NCI-H1092 (cell line): ENCODE results near the gene EPC1.
A peak's percentile ranks its signal among the peaks of the same experiment; 100 is the strongest.
"Not testable (repeated sequence)": the region's sequence is repeated elsewhere in the genome, so short reads cannot be mapped to it uniquely, and the experiment has no call there.

Source experiments
- DNase-seq: peaks from one replicate; lab custom pipeline; 2025; lab: John Stamatoyannopoulos, UW

Gene EPC1, protein sequence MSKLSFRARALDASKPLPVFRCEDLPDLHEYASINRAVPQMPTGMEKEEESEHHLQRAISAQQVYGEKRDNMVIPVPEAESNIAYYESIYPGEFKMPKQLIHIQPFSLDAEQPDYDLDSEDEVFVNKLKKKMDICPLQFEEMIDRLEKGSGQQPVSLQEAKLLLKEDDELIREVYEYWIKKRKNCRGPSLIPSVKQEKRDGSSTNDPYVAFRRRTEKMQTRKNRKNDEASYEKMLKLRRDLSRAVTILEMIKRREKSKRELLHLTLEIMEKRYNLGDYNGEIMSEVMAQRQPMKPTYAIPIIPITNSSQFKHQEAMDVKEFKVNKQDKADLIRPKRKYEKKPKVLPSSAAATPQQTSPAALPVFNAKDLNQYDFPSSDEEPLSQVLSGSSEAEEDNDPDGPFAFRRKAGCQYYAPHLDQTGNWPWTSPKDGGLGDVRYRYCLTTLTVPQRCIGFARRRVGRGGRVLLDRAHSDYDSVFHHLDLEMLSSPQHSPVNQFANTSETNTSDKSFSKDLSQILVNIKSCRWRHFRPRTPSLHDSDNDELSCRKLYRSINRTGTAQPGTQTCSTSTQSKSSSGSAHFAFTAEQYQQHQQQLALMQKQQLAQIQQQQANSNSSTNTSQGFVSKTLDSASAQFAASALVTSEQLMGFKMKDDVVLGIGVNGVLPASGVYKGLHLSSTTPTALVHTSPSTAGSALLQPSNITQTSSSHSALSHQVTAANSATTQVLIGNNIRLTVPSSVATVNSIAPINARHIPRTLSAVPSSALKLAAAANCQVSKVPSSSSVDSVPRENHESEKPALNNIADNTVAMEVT

DNA sequence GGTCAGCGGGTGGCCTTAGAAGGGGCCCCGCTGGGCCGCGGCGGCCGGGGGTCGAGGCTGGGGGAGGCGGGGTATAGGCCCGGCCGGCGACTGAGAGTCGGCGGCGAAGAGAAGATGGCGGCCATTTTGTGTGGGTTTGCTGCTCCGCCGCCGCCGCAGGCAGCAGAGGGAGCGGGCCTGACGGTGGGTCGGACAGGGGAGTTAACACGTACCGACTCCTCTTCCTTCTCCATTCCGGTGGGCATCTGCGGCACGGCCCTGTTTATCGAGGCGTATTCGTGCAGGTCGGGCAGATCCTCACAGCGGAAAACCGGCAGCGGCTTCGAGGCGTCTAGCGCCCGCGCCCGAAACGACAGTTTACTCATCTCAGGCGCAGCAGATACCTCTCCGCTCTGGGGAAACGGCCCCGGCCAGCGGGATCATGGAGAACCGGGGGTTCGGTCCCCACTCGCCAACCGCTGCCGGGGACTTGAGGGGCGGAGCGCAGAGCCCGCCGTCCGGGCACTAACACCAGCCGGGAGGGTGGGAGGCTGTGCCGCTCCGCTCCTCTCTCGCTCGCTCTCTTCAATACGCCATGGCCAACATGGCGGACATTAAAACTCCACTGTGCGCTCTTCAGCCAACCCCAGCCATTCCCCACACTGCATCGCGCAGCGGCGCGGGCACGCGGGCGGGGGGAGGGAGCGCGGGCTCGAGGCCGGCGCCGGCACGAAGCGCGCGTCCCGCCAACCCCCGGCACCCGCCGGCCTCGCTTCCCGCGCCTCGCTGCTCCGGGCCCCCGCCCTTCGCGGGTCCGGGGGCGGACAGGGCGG lies at the start of gene EPC1:
Gene EPC1 (minus strand): TSS at position 608 of the 812 bp plus-strand sequence. CDS start 243 bp downstream, at position 365.
- peak; percentile 68 for DNase-seq

DNA sequence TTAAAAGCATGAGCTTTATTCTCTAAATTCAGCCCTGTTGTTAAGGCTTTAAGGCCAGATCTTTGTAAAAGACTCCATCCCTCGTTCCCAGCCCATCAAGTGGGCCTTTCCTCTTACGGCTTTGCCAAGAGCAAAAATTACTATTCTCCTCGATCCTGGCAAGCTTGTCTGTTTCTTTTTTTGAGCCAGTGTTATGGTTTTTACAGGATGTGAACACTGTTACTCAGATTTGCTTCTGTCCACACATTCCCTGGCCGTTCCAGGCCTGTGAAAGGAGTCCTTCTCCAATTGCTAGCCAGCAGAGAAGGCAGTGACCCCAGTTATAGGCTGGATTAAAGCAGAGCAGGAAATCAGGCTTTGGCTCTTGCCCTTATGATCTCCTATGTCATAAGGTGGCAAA lies 47.0 kb upstream of the EPC1 start:
- no peak for DNase-seq

DNA sequence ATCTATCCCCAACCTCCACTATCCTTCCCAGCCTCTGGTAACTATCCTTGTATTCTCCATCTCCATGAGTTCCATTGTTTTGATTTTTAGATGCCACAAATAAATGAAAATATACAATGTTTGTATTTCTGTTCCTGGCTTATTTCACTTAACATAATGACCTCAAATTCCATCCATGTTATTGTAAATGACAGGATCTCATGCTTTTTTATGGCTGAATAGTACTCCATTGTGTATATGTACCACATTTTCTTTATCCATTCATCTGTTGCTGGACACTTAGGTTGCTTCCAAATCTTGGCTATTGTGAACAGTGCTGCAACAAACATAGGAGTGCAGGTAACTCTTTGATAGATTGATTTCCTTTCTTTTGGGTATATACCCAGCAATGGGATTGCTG lies 45.3 kb upstream of the EPC1 start:
- not testable (repeated sequence) for DNase-seq

DNA sequence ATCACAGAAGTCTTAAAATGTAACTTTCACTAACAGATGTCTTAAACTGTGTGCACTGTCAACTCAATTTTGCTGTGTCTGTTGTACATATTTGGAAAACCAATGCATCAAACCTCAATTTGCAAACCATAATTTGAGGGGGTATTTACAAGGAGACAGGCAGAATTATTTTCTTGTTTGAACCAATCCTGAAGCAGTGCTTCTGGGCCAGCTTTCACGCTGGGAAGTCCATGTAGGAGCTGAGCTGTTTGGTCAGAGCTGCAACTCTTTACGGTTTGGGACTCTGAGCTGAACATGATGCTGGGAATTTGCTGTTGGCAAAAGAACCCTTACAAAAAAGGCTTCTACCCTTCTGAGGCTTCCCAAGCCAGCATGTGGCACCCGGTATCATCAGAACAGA lies 43.2 kb upstream of the EPC1 start:
- no peak for DNase-seq

DNA sequence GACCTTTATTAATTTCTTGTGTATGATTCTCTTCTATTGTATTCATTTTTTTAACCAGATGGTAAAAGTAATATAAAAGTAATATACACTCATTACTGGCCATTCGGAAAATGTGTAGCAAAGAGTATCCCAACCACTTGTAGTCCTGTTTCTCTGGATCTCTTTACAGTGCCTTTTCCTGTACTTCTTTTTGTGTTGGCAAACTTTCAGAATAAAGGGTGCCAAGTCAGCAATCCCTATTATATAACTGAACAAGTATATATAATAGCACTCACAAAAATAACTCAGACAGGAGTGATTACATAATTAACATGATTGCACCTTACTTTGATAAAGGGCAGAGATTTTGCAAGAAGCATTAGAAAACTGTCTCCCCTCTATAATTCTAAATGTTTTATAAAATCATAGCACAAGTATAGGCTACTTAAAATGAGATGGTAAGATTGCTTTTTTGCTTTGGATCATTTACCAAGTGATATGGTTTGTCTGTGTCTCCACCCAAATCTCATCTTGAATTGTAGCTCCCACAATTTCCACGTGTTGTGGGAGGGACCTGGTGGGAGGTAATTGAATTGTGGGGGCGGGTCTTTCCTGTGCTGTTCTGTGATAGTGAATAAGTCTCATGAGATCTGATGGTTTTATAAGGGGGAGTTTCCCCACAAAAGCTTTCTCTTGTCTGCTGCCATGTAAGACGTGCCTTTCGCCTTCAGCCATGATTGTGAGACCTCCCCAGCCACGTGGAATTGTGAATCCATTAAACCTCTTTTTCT lies 41.5 kb upstream of the EPC1 start:
- DNase-seq = no peak

DNA sequence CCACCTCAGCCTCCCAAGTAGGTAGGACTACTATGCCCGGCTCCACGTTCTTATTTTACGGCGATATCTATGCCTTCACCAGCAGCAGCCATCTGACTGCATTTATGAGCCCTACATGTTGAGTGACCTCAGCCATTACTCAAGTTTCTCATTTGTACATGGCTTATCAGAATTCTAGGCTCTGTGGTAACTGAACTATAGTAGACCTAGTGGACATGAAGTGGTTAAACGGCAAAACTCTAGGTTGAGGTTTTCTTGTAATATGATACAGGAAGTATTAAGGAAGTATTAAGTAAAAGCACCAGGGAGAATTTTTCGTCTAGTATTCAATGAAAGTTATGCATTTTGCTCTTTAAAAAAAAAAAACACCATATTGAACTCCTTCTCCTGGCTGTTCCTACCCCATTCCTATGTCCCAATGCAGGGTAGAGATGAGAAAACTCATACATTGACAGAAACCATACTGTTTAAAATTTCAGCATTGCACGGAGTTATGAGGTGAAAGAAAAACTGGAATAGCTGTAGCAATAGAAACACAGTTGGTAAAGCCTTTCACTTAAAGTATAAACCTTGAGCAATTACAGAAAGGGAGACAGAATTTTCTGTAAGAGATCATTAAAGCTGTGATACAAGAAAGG lies 39.8 kb upstream of the EPC1 start:
- no peak for DNase-seq

DNA sequence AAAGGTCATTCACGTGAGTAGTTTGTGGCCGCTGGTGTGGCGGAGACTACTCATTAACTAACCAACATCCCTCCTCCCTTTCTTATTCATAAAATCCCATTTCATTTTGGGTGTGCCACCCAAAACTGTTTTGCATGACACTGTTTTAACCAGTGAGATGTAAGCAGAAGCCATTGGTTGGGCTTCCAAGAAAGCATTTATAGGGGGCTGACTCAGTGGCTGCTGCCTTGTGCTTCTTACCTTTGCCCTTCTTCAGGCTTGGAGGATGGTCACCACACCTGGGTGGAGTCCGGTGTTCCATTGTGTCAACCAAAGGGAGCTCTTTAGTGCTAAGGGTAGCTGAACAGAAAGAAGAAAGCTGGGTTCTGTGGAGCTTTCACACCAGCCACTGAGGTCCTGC lies 37.2 kb upstream of the EPC1 start:
- no peak for DNase-seq

DNA sequence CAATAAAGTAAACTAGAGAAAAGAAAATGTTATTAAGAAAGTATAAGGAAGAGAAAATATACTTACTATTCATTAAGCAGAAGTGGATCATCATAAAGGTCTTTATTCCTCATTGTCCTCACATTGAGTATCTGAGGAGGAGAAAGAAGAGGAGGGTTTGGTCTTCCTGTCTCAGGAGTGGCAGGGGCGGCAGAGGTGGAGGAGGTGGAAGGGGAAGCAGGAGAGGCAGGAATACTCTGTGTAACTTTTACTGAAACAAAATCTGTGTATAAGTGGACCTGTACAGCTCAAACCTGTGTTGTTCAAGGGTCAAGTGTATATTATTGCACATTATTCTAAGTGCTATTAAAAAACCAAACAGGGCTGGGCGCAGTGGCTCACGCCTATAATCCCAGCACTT lies 34.2 kb upstream of the EPC1 start:
- DNase-seq = no peak

DNA sequence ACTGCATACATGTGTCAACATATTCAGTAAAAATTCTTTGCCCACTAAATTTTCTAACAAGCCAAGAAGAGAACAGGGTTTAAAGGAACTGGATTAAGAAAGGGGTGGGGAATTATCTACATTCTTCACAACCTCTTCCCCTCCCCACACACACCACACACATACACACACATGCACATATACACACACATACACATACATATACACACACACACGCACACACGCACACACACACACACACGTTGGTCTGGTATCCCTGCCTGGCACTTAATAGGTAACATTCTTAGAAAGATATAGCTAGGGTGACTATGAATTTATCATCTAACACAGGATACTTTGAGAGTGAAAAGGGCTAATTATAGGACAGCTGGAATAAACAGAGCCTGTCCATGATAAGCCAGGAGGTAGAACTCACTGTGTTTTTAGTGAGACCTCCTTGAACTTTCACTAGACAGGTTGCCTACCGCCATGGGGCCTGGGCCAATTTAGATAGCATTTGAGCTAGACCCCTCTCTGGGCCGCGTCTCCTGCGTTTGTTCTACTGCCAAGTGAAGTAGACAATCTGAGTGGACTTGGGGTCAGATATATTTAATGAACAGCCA lies 33.1 kb upstream of the EPC1 start:
- DNase-seq = no peak

DNA sequence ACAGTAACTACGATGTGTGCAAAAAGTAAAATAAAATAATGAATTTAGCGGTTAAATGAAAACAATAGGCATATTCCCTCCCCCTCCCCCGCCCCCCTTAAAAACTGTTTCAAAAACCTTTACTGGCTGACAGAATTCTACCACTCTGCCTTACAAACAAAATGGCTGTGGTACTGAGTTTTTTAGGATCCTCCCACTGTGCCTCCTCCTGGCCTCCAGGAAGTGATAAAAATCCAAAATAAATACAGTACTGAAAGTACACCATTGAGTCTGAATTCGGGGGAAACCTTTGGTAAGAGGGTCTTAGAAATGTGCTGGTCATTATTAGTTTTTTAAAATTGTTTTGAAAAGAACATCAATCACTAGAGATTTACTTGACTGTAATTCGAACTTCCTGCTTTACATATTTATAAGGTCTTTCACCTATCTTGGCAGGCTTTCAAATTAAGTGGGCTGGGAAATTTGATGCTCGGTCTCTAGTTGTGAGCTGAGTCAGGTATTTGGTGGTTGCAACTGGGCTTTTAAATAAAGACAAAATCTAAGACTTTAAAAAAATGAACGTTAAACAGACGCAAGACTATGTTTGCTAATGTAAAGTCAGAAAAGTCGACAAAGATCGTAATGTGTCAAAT lies 32.5 kb upstream of the EPC1 start:
- peak; percentile 37 for DNase-seq

DNA sequence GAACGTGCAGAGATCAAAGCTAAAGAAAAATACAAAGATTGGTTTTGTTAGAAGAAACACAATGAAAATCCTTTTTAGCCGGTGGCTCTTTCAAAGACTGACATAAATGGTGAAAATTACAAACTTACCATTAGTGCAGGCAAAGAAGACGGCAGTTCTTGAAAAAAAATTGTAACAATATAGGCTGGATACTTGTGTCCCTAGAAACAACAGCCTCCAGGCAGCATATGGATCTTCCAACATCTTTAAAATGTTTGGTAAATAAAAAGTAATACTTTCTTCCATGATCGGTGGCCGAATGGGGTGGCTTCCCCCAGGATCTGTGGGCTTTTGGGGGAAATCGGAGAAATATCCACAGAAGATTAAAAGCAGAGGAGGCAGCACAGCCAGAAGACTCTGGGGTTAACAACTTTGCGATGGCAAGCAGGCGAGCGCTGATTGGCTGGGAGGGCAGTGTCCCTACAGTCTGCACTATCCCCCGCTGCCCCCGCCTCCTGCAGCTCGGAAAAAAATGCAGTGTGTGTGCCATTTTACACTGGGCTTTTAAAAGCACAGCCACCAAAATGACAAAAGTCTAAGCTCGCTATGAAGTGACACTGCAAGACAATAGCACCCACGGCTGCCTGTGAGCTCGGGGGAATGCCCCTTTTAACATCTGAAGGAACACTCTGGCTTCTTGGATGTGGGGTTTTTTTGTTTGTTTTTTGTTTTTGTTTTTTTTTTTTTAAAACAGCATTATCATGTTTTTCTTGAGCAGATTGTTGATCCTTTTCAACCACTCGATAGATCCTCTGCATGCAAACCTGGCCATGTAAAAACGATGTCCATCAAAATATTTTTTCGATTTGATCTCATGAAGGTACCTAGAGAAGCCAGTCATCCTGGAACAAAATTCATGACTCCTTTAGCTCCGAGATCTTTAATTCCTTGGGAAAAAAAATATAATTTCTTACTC lies 31.7 kb upstream of the EPC1 start:
- peak; percentile 78 for DNase-seq

DNA sequence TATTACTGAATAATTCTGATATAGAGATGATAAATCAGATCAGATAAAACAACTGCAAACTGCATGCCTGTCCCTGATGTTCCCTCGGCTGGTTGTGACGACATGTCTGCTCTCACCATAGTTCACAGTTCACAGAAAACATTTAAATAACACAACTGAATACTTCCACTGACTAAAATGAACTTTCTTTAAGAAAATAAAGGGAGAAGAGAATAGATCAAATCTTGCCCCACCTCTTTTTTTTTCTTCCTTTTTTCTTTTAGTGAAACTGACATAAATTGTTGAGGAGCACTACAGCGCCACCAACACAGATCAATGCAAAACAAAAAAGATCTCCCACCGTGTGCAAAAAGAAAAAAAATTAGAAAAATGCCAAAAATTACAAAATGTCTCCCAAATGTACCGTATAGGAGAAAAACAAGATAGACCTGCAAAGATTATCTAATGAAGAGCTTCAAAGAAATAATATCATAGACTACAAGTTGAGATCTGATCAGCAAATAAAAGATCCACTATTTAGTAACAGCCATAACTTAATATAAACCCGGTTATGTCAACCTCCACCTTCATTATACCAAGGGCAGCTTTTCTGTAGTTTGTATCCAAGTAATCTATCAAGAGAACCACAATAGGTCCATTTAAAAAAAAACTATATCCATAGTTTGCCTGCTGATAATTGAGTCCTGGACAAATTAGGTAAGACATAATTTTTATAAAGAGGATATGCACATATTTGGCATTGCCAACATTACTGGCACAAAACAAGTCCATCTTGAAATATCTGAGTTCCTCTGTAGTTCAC lies 30.7 kb upstream of the EPC1 start:
- no peak for DNase-seq

DNA sequence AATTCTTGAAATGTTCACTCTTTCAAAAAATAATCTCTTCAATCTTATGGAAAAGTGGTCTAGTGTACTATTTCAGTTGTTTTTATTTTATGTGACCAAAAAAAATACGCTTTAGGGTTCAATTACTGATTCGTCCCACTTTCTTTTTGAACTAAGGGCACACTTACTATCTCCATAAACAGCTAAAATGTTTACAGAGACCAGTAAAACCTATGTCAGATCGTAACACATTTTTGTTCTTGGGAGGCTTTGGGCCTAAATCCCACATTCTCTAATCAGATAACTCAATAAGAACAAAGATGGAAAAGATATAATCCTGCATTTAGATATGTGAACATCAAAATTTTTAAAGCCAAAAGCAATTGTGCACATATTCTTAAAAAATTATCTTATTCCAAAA lies 29.8 kb upstream of the EPC1 start:
- no peak for DNase-seq

DNA sequence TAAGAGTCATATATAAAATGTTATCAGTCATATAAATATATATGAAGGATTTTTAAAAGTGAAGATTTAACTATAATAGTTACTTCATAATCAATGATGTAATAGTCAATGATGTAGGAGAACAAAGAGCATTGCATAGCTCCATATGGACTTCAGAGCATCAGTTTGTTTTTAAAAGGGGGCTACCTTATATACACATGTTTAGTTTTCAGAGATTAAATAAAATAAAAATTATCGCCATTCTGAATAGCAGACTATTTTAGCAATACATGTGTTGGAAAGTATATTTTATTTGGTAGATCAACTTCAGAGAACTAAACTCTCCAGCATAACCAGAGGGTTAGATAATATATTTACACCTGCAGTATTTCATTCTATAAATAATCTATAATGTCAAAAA lies 29.1 kb upstream of the EPC1 start:
- no peak for DNase-seq

DNA sequence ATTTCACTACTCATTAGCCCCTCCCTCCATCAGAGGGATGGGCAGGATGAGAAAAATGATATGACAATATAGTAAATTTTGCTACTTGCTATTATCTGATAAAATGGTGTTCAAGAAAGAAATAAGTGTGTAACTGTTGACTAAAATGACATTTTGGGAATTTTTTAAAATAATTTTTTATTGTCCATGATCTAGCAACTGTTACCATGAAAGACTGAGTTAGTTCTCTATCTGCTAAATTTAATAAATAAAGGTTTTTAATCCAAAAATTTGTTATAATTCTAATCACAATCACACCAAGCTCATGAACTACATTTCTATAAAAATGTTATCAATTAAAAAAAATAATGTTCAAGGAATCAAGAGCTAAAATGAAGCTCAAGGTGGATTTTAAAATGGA lies 28.7 kb upstream of the EPC1 start:
- no peak for DNase-seq

DNA sequence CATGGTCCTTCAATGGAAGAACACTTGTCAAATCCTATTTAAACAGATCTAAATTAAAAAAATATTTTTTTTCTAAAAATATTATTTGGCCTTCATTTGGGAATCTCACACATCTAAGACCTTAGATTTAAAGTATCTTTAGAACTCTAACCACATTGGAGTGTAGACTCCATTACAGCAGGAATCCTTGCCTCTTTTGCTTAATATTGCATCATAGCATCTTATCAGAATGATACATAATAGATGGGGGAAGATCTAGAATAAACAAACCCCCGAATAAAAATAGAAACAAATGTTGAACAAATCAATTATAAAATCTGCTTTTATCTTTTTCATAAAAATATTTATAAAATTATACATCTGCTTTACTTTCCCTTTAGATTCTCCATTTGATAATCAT lies 27.6 kb upstream of the EPC1 start:
- DNase-seq = no peak

DNA sequence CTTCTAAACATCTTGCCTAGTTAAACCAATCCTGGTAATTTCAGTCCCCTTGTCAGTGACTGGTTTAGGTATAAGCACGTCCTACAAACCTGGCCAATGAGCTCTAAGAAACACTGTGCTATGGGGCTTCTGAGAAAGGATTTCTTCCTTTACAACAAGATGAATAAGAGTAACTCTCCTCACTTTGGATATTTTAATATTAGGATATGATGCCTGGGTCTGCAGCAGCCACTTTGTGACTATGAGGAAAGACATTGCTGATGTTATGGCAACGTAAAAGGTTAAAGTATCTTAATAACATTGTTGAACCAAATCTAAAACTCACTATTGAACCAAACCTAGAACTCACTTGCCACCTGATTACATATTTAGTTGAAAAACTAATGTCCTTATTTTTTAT lies 26.5 kb upstream of the EPC1 start:
- no peak for DNase-seq

DNA sequence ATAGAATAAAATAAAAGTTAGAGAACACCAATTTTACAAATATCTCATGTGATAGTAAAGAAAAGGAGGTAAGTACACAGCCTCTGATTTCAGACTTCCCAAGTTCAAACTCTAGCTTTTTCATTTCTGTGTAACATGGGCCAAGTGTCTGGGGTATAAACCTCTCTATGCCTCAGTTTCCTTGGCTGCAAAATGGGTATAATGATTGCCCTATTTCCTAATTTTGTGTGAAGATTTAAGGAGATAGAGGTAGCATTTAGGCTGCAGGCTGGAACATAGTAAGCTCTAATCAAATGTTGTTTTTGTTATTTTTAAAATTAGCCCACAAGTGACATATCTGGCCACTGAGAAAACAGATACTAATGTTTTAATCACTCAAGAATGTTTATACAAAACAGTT lies 26.1 kb upstream of the EPC1 start:
- no peak for DNase-seq
